ENCODE measurements around the gene CPHXL2.

GRCh38 chr16:75679366-75679765 is 2.6 kb upstream of the CPHXL2 start:
- TF ChIP-seq EZH2 (IDR thresholded peaks at IDR 0.05; ENCODE audit: borderline replicate concordance, insufficient read depth, low read depth, low read length, poor library complexity, severe bottlenecking), result no peak
- TF ChIP-seq CTCF (IDR thresholded peaks at IDR 0.05), result no peak

Data from B cell (primary cell).